Suppressor macrophage (primary cell): ENCODE measurements around the gene RAET1E.
"Not testable (repeated sequence)": the region's sequence is repeated elsewhere in the genome, so short reads cannot be mapped to it uniquely, and the experiment has no call there.

ENCODE experiments used
- DNase-seq, 4 experiments: peaks; one replicate each; pipeline ENCODE4 v3.0.0-alpha.2; 2020 to 2022

The RAET1E gene

GRCh38 chr6:149908480-149908879, 10.6 kb upstream of the RAET1E start:
- not testable (repeated sequence) for DNase-seq

DNA sequence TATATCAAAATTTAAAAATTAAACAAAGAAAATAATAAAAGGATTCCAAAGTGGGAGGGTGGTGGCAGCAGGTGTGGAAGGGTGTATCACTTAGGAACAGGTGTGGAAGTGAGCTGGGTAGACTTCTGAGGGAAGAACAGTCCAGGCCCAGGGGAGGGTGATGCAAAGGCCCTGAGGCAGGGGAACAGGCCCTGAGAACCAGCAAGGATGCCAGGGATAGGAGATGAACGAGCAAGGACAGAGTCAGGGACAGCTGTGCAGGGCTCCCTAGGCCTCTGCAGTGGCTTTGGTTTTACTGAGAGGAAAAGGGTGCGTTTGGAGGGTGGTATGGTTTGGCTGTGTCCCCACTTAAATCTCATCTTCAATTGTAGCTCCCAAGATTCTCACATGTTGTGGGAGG, 9.4 kb upstream of the RAET1E start:
- no peak for DNase-seq

- DNase-seq, result no peak
Measured at GRCh38 chr6:149906405-149906804, 8.5 kb upstream of the RAET1E start.

- DNase-seq, result no peak
Measured at GRCh38 chr6:149905911-149906371, 8.0 kb upstream of the RAET1E start.

- no peak for DNase-seq
Measured at GRCh38 chr6:149905371-149905910, 7.5 kb upstream of the RAET1E start.

GRCh38 chr6:149904661-149905370, 6.9 kb upstream of the RAET1E start:
- DNase-seq, result no peak

DNA sequence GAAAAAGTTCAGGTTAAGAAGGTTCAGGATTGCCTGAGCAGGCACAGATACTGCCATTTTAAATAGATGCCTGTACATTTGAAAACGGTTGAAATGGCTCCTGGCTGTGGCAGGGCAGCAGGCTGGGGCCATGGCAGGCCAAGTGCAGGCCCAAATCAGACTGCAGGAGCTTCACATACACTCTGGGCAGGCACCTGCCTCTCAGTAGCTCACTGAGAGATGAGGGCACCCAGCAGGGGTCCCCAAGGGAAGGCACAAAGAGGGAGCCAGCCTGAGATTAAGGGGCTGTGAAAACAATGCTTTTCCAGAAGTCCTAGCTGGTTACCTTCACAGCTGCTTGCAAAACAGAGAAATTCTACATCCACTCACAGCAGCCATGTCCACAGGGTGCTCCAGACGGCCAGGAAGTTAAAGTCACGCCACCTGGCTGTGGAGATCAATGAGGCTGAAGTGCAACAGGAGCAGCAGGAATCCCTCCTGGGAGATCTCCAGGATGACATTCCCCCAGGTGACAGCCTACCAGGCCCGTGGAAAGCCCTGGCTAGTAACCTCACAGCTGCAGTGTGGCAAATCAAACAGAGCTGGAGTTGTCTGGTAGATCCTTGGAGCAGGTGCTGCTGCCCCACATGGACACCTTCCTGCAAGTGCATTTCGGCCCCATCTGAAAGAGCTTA, 6.2 kb upstream of the RAET1E start:
- no peak for DNase-seq

DNA sequence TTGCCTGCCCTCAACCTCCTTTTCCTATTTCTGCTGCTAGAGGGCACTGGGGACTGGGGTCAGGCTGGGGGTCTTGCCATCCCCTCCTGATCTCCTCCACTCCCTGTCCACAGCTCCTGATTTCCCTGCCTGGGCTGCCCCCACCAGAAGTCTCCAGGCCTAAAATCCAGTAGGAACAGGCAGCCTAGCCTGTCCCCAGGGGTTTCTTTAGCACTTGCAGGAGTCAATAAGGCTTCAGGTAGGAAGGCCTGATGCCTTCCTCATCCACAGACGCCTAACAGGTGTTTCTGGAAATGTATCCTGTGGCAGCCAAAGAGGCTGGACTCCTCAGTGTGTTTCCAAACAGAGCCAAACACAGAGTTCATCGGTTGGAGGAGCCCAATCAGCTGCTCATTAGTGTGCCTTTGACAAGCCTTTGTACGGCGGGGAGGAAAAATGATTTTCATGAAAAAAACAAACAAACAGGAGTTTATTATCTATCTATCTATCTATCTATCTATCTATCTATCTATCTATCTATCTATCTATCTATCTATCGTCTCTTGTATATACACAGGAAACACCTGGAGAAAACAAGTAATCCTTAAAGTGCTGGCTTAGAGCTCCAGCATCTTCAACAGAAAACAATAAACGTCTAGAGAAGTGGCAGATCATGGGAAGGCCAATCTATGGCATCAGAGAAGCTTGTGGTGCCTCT, 3.7 kb upstream of the RAET1E start:
- no peak for DNase-seq

DNA sequence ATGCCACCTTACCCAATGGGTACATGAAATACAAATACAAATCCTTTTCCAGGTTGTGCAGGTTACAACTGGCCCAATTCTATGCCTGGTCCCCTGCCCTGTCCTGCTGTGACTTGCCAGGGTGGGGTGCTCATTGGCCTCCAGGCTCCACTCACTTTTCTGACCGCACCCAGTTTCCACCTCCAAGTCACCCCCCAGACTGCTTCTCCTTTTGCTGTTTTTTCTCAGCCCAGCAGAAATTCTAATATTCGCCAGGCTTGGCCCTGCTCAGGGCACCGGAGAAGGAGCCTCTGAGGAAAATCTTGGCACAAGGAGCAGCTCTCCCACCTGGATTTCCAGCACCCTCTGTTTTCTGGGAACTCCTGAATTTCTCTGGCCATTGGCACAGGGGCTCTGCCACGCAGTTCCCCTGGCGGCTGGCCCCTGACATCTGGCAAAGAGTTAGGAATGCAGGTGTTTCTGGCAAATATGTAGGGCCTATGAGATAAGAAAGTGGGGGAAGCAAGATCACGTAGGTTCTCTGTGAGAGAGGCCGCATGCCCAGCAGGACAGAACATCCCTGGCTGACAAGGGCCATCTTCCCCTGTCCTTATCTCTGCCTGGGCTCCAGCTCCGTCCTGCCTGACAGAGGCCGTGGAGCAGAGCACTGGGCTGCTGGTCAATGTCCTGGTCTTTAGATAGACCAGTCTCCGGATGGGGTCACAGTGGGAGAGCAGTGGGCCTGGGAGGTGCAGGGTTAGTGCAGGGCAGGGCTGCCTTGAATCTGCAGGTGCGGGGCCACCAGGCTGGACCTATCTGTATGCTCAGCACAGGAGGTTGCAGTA, 2.9 kb upstream of the RAET1E start:
- DNase-seq, result no peak

DNA sequence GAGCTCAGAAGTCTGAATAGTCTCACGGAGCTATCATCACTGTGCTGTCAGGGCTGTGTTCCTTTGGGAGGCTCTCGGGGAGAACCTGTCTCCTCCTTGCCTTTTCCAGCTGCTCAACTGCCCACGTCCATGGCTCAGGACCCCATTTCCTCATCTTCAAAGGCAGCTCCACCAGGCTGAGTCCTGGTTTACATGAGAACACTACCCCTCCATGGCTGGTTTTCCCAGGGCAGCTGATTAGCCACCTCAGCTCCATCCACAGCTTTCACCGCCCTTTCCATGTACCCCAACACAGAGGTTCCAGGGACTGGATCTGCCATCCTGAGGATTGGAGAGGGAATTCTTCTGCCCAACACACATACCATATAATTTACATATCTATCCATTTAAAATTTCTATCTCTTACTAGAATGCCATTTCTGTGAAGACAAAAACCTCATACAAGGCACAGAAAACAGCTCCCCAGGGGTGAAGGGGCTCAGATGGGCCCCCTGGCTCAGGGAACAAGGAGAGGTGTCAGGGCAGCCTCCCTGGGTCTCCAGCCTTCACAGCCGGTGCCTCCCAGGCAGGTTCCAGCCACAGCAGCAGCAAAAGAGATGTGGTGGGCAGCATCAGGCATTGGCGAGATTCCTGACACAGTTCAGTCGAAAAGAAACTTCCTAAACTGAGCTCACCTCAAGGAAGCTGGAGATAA, 2.2 kb upstream of the RAET1E start:
- DNase-seq, result no peak

GRCh38 chr6:149899486-149899885, 1.6 kb upstream of the RAET1E start:
- no peak for DNase-seq

DNA sequence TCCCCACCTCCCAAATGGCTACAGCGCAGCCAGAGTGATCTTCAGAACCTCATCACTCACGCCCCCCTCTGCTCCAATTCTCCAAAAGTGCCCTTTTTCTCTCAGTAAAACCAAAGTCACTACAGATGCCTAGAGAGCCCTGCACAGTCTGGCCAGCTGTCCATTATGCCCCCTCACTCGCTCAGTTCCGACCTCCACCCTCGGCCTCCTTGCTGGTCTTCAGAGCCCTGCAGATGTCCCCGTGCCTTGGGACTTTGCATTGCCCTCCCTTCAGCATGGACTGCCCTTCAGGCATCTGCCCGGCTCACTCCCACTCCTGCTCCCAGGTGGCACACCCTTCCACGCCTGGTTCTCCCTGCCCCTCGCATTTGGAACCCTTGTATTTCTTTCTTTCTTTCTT, 1.1 kb upstream of the RAET1E start:
- no peak for DNase-seq

DNA sequence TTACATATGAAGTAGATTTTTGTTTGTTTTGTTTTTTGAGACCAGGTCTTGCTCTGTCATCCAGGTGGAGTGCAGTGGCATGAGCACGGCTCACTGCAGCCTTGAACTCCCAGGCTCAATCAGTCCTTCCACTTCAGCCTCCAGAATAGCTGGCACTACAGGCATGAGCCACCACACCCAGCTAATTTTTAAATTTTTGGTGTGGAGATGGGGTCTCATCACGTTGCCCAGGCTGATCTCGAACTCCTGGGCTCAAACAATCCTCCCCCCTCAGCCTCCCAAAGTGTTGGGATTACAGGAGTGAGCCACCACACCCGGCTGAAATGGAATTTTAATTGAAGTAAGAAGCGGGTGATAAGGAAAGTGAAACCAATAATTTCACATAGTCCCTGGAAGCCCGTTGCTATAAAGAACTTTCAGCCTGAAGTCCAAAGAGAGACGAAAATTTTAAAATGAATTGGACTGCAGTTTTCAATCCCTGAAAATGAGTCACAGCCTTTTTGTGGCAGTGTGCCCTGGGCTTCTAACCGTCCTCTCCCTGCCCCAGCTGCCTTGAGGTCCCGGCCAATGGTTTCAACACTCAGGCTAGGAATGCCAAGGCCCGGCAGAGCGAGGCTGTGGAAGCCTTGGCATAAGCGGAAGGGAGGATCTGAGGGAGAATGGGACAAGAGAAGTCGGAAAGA, 757 bp downstream of the RAET1E start:
- no peak for DNase-seq

- no peak for DNase-seq
Measured at GRCh38 chr6:149896491-149896890, 1.4 kb downstream of the RAET1E start.

DNA sequence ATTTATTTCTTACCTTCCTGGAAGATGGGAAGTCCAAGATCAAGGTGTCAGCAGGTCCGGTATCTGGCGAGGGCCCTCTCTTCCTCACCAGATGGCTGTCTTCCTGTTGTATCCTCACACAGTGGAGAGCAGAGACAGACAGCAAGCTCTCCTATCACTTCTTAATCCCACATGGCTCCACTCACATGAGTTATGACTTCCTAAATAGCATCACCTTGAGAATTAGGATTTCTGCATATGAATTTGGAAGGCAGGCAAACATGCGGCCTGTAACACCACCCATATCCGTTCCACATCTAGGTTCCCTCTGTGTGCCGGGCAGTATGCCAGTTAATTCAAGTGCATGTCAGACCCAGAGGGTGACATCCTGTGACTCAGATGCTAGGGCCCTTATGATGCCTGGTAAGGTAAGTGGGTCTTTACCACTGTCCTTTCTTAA, 2.1 kb downstream of the RAET1E start:
- peak; percentile 26 to 62 (median 34) for DNase-seq

DNA sequence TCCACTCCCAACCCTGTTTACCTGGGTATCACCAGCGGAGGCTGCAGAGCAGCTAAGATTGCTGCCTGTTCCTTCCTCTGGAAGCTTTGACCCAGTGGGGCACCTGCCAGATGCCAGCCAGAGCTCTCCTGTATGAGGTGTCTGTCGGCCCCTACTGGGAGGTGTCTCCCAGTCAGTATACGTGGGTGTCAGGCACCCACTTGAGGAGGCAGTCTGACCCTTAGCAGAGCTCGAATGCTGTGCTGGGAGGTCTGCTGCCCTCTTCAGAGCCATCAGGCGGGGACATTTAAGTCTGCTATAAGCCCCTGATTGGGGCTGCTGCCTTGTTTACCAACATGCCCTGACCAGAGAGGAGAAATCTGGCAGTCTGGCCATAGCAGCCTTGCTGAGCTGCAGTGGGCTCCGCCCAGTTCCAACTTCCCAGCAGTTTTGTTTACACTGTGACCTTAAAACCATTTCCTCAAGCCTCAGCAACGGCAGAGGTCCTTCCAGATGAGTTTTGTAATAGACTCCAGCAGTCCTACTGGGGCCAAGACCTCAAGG, 2.8 kb downstream of the RAET1E start:
- peak; percentile 13 to 51 (median 32) for DNase-seq

GRCh38 chr6:149891864-149892263, 6.0 kb downstream of the RAET1E start:
- not testable (repeated sequence) for DNase-seq

- DNase-seq, result no peak
Measured at GRCh38 chr6:149891259-149891658, 6.7 kb downstream of the RAET1E start.

GRCh38 chr6:149890629-149891045, 7.3 kb downstream of the RAET1E start:
- DNase-seq, result no peak

GRCh38 chr6:149889326-149889725, 8.6 kb downstream of the RAET1E start:
- DNase-seq, result no peak

DNA sequence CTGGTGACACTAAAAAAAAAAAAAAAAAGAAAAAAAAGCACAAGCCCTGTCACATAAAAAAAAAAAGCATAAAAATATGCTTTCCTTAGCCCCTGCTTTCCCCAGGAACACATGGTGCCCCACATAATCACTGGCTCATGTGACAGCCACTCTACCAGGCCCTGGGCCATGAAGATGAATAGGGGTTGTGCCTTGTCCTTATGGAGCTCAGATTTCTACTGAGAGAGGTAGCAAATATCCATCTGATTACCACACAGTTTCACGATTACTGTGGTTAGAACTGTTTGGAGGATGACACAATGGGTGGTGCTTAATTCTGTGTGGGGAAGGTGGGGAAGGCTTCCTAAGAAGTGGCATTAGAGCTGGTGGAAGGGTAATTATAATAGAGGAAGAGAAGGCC, 9.3 kb downstream of the RAET1E start:
- DNase-seq, result no peak
